ENCODE results near the gene TMEM243. TPM values are rescaled to one million over a fixed set of nuclear protein-coding genes. Genes with fewer than 3 reads are reported as not detected.

The TMEM243 gene
- total RNA-seq, 6 experiments from 2014 or later: 2.0 to 5.1 (median 4.3) TPM

- no peak overlapping the region for H3K4me3 ChIP-seq
- H3K9me3 ChIP-seq: no peaks in the 10 kb centered on the region
- H3K27me3 ChIP-seq: no peaks in the 10 kb centered on the region
- no peak for TF ChIP-seq POLR2A (IDR thresholded peaks at IDR 0.05)
- TF ChIP-seq CTCF (IDR thresholded peaks at IDR 0.05): no peak
- DNase-seq: no peak
- no peaks in the 10 kb centered on the region for H3K4me1 ChIP-seq
- H3K36me3 ChIP-seq: peaks cover 0 to 87% (median 17%) of the 10 kb centered on the region in 4 donors
- ATAC-seq: no peak
- H3K27ac ChIP-seq: no peak overlapping the region
- intact Hi-C loops (cut with DNase I): no loop called here
These were observed 48.1 kb downstream of the TMEM243 start for GRCh38 chr7:87171282-87171934.

GRCh38 chr7:87170828-87171227 lies 48.7 kb downstream of the TMEM243 start:
- no peak for DNase-seq
- no peaks in the 10 kb centered on the region for H3K27me3 ChIP-seq
- no peak overlapping the region for H3K27ac ChIP-seq
- WGBS (ENCODE audit: insufficient coverage, low coverage, low lambda C conversion rate, missing lambda C conversion rate): 97% methylated on average over 3 of the region's 3 CpGs
- H3K9me3 ChIP-seq: no peaks in the 10 kb centered on the region
- peaks cover 0 to 88% (median 22%) of the 10 kb centered on the region in 4 donors for H3K36me3 ChIP-seq
- no peaks in the 10 kb centered on the region for H3K4me1 ChIP-seq
- intact Hi-C loops (cut with DNase I): no loop called here
- no peak for ATAC-seq
- H3K4me3 ChIP-seq: no peak overlapping the region
- TF ChIP-seq CTCF (IDR thresholded peaks at IDR 0.05) (no peak), POLR2A (IDR thresholded peaks at IDR 0.05) (no peak)

GRCh38 chr7:87164433-87164832 lies 55.1 kb downstream of the TMEM243 start:
- peaks cover 0 to 50% (median 19%) of the 10 kb centered on the region in 4 donors for H3K36me3 ChIP-seq
- TF ChIP-seq CTCF (IDR thresholded peaks at IDR 0.05) (no peak), POLR2A (IDR thresholded peaks at IDR 0.05) (no peak)
- DNase-seq (no peak), ATAC-seq (no peak)
- WGBS (ENCODE audit: insufficient coverage, low coverage, low lambda C conversion rate, missing lambda C conversion rate): 70% methylated on average over 2 of the region's 2 CpGs
- H3K9me3 ChIP-seq: no peaks in the 10 kb centered on the region
- no peak overlapping the region for H3K4me3 ChIP-seq
- H3K27ac ChIP-seq: no peak overlapping the region
- H3K4me1 ChIP-seq: no peaks in the 10 kb centered on the region
- H3K27me3 ChIP-seq: no peaks in the 10 kb centered on the region
- intact Hi-C loops (cut with DNase I): no loop called here

- intact Hi-C loops (cut with DNase I): no loop called here
- WGBS (ENCODE audit: insufficient coverage, low coverage, low lambda C conversion rate, missing lambda C conversion rate): 73% methylated on average over 2 of the region's 2 CpGs
- ATAC-seq (no peak), DNase-seq (no peak)
- Histone ChIP-seq H3K4me1 (peaks cover 0 to 17% (median 3%) of the 10 kb centered on the region in 4 donors), H3K9me3 (no peaks in the 10 kb centered on the region), H3K27ac (no peak overlapping the region), H3K4me3 (no peak overlapping the region), H3K27me3 (no peaks in the 10 kb centered on the region), H3K36me3 (peaks cover 0 to 11% (median 0%) of the 10 kb centered on the region in 4 donors)
- no peak for TF ChIP-seq POLR2A (IDR thresholded peaks at IDR 0.05)
- TF ChIP-seq CTCF (IDR thresholded peaks at IDR 0.05): no peak
These were observed 60.0 kb downstream of the TMEM243 start for GRCh38 chr7:87159538-87159937.

Measured in right lobe of liver (tissue), 6 donors.